ENCODE results near the gene TPST2.

DNA sequence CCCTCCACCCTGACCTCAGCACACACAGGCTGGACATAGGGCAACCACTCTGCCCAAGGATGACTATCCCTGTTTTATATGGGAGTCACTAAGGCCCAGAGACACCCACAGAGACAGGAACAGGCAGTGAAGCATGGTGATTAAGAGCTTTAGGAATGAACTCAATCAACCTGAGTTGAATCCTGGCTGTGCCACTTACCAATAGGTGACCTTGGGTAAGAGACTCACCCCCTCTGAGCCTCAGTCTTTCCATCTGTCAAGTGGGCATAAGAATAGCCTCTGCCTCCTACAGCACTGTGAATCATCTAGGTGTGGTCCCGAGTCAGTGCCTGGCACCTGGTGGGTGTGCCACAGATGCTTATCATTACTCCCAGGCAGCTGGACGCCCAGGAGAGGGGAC lies 21.1 kb upstream of the TPST2 start:
- TF ChIP-seq, protein P1, sequence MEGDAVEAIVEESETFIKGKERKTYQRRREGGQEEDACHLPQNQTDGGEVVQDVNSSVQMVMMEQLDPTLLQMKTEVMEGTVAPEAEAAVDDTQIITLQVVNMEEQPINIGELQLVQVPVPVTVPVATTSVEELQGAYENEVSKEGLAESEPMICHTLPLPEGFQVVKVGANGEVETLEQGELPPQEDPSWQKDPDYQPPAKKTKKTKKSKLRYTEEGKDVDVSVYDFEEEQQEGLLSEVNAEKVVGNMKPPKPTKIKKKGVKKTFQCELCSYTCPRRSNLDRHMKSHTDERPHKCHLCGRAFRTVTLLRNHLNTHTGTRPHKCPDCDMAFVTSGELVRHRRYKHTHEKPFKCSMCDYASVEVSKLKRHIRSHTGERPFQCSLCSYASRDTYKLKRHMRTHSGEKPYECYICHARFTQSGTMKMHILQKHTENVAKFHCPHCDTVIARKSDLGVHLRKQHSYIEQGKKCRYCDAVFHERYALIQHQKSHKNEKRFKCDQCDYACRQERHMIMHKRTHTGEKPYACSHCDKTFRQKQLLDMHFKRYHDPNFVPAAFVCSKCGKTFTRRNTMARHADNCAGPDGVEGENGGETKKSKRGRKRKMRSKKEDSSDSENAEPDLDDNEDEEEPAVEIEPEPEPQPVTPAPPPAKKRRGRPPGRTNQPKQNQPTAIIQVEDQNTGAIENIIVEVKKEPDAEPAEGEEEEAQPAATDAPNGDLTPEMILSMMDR (conservative IDR thresholded peaks at IDR 0.05; ENCODE audit: low read depth, low read length) = no peak
- TF ChIP-seq POLR2A (IDR thresholded peaks at IDR 0.05; ENCODE audit: low read depth, low read length) = no peak
- no peak for TF ChIP-seq MAZ (IDR thresholded peaks at IDR 0.05; ENCODE audit: borderline replicate concordance, low read depth, low read length)
- TF ChIP-seq CEBPB (IDR thresholded peaks at IDR 0.05; ENCODE audit: low read depth, low read length) = no peak
- no peak for TF ChIP-seq MAFK (IDR thresholded peaks at IDR 0.05; ENCODE audit: low read depth, low read length)
- TF ChIP-seq MXI1 (IDR thresholded peaks at IDR 0.05; ENCODE audit: borderline replicate concordance, low read depth, low read length) = no peak
- TF ChIP-seq RAD21 (IDR thresholded peaks at IDR 0.05; ENCODE audit: low read length) = no peak
- TF ChIP-seq, protein P2, sequence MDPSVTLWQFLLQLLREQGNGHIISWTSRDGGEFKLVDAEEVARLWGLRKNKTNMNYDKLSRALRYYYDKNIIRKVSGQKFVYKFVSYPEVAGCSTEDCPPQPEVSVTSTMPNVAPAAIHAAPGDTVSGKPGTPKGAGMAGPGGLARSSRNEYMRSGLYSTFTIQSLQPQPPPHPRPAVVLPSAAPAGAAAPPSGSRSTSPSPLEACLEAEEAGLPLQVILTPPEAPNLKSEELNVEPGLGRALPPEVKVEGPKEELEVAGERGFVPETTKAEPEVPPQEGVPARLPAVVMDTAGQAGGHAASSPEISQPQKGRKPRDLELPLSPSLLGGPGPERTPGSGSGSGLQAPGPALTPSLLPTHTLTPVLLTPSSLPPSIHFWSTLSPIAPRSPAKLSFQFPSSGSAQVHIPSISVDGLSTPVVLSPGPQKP (IDR thresholded peaks at IDR 0.05; ENCODE audit: borderline replicate concordance, low read depth, low read length) = no peak
- peak; percentile 75 for TF ChIP-seq RCOR1 (IDR thresholded peaks at IDR 0.05; ENCODE audit: insufficient replicate concordance, low read length)
- TF ChIP-seq SMC3 (IDR thresholded peaks at IDR 0.05; ENCODE audit: low read depth, low read length) = no peak
- no peak for TF ChIP-seq CHD1 (IDR thresholded peaks at IDR 0.05; ENCODE audit: low read depth, low read length)
